ENCODE measurements around the gene ACAN.

ACAN gene

DNA sequence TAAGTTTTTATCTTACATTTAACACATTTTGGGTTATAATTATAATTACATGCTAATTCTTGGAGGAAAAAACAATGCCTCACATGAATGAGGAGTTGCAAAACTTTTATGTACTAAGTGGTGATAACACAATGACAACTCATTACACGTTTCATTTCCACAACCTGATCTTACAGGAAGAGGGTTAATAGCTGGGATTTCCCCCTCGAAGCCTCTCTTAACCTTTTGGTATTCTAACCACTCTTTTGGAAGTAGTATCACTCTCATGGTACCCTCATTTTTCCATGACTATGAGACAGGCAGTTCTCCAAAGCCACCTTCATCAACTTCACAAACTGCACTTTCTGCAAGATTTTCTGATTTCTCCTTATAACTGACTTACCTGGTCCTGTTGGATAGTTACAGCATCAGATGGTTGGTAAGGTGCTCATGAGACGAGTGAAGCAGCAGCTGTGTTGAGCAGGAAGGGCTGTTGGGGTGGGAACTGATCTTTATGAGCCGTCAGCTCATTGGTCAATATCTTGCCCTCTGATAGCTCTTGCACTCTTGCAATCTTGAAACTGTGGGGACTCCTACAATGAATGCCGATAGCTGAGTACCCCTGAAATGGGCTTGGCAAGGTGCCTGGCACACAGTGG, 41.6 kb downstream of the ACAN start:
- no peak for DNase-seq

- DNase-seq: no peak
These were observed 42.4 kb downstream of the ACAN start for GRCh38 chr15:88845616-88846015.

- no peak for DNase-seq
These were observed 43.9 kb downstream of the ACAN start for GRCh38 chr15:88847144-88847543.

GRCh38 chr15:88848203-88848602, 45.0 kb downstream of the ACAN start:
- DNase-seq: no peak

- no peak for DNase-seq
These were observed 46.3 kb downstream of the ACAN start for GRCh38 chr15:88849376-88850072.

DNA sequence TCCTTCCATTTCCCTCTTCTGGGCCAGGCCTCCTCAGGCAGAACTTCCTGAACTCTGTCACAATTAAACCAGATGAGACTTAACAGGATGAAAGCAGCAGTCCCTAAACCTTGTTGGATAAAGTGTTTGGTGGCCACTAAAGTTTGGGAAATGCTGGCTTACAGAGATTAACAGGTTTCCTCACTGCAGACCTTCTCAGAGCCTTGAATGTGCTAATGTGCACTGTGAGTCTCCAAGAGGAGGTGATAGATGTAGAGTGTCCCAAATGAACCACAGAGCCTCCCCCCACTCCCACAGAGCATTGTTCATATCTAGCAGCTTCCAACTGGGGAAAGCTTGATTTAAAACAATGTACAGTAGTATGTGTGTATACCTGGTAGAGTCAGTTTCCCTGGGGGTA, 49.2 kb downstream of the ACAN start:
- no peak for DNase-seq

DNA sequence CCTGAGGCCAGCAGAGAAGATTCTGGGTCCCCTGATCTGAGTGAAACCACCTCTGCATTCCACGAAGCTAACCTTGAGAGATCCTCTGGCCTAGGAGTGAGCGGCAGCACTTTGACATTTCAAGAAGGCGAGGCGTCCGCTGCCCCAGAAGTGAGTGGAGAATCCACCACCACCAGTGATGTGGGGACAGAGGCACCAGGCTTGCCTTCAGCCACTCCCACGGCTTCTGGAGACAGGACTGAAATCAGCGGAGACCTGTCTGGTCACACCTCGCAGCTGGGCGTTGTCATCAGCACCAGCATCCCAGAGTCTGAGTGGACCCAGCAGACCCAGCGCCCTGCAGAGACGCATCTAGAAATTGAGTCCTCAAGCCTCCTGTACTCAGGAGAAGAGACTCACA, 55.7 kb downstream of the ACAN start:
- DNase-seq: no peak

DNA sequence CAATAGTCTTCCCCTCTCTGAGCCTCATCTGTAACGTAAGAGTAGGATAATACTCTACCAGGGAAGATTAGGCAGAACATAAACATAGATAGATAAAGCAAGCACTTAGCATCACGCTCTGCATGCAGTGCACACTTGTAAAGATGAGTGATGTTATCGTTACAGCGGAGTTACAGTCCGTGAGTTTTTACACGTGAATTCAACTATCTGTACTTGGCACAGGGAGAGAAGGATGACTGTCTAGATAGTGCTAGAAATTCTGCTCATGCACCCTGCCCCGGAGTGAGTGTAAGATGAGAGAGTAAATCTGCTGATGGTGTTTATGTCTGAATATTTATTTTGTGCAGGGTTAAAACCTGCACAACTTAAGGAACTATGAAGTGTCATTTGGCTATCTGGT, 56.3 kb downstream of the ACAN start:
- no peak for DNase-seq

- DNase-seq: no peak
These were observed 57.0 kb downstream of the ACAN start for GRCh38 chr15:88860212-88860611.

DNA sequence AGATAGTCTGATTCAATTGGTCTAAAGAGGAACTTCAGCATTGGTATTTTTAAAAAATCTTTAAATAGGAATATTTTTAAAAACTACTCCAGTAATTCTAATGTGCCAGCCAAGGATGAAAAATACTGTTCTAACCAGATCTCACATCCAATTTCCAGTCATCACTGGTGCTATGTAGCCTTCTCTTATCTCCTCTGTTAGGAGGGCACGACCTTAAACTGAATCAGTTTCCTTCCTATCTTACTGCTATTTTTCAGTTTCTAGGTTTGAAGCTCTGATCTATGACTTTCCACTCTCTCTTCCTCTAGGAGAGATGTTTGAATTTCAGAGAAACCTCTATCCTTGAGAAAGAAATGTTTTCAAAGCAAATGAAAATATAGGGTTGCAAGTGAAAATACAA, 60.2 kb downstream of the ACAN start:
- DNase-seq: no peak

DNA sequence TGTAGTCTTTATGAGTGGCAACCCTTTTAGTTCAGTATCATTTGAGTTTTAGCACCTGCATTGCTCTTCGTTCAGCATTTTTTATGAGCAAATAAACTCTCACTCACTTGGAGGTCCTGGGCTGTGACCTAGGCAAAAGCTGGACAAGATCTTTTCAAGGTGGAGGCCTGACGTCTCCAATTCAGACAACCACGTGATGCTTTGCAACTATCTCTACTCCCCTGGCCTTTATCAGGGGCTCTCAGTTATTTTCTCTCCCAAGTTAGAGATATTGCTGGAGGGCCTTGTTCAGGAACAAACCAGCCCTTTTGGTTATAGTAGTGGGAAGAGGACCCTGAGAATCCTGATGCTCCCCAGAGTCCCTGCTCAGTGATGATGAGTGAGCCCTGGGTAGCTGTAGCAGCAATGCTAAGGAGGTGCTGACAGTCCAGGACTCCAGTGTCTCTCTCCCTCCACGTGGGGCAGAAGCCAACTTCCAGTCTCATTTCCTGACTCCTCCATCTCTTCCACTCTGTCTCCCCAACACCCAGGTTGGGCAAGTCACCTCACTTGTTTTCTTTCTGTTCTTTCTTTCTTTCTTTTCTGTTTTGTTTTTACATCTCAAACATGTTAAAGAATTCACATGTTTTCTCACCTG, 61.7 kb downstream of the ACAN start:
- no peak for DNase-seq

- no peak for DNase-seq
These were observed 62.4 kb downstream of the ACAN start for GRCh38 chr15:88865498-88866099.

DNA sequence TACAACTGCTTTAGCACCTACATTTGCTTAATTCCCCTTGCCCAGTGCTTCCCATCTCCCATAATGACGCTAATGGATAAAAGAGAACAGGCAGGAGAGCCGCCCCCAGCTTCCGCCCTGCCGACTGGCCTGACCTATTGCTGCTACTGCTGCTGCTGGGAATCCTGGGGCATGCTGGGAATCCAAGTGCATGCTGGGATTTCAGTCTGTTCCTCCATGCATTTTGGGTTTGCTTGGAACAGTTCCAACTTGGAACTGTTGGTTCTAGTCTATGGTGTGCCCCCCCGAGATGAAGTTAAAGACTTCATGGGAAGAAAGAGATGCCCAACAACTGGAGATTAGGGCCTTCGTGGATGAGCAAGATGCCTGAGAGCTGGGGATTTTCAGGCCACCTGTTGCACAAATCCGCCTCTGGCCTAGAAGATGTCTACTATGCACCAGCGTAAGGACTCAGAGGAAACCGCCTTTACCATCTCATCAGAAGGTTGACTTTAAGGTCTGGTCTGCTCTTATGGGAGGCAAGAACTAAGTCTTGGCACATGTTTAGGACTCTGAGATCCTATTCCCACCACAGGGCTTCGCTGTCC, 63.2 kb downstream of the ACAN start:
- no peak for DNase-seq

DNA sequence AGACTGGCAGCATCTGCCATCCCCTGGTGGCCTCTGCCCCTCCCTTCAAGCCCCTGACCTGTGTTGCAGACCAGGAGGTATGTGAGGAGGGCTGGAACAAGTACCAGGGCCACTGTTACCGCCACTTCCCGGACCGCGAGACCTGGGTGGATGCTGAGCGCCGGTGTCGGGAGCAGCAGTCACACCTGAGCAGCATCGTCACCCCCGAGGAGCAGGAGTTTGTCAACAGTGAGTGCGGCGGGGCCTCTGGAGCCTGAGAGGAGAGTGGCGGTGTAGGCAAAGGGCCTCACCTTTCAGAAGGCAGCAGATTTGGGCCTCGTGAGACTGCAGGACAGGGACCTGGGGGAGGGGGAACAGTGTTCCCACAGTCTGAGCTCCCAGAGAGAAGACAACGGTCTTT, 68.1 kb downstream of the ACAN start:
- no peak for DNase-seq

- DNase-seq: no peak
These were observed 68.9 kb downstream of the ACAN start for GRCh38 chr15:88872106-88872505.

DNA sequence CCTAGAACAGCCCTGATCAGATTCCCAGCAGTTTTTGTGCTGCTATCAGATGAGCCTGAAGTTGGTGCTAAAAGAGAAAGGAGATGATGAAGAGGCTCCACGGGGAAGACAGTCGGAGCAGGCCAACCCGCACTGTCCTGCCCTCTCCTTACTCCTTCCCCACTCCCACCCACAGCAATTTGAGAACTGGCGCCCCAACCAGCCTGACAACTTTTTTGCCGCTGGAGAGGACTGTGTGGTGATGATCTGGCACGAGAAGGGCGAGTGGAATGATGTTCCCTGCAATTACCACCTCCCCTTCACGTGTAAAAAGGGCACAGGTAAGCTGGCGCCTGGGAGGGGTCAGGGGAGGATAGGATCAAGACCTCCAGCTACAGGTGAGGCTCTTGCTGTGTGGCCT, 69.5 kb downstream of the ACAN start:
- no peak for DNase-seq

- DNase-seq: no peak
These were observed 70.5 kb downstream of the ACAN start for GRCh38 chr15:88873786-88874185.

DNA sequence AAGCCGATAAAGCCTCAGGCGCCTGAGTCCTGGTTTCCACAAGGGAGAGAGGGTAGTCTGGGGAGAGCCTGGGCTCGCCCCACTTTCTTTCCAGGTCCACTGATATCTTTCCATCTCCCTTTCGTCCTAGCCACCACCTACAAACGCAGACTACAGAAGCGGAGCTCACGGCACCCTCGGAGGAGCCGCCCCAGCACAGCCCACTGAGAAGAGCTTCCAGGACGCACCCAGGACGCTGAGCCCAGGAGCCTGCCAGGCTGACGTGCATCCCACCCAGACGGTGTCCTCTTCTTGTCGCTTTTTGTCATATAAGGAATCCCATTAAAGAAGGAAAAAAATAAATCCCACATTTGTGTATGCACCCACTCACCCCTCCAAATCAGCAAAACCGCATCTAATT, 71.0 kb downstream of the ACAN start:
- DNase-seq: no peak

DNA sequence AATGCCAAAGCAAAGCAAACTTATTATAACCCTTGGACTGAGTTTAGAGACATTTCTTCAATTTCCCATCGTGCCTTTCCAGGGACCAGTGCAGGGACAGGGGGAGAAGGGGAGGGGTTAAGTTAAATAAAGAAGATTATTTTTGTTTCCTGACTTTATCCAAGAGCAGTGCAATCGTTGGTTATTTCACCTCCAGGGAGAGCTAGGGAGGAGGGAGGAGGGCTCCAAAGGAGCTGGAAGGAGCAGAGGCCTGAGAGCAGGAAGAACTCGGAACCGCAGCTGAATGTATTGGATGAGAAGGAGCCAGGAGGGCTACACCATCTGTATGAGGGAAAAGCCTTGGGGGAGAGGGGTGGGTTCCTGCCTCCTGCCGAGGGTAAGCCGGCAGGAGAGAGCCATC, 71.4 kb downstream of the ACAN start:
- no peak for DNase-seq

DNA sequence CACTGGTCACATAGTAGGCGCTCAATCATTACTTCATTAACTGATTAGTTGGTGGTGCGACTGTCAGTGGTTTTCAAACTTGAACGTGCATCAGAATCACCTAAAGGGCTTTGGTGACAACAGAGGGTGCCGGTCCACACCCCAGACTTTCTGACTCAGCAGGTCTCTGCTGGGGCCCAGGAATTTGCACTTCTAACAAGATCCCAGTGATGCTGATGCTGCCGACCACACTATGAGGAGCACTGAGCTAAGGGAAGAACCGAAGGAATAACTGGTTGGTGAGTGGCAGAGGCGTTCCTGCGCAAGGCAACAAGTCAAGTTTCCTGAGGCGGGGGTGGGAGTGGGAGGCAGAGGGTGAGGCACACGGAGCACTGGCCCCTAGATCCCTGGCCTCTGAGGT, 73.3 kb downstream of the ACAN start:
- DNase-seq: no peak

DNA sequence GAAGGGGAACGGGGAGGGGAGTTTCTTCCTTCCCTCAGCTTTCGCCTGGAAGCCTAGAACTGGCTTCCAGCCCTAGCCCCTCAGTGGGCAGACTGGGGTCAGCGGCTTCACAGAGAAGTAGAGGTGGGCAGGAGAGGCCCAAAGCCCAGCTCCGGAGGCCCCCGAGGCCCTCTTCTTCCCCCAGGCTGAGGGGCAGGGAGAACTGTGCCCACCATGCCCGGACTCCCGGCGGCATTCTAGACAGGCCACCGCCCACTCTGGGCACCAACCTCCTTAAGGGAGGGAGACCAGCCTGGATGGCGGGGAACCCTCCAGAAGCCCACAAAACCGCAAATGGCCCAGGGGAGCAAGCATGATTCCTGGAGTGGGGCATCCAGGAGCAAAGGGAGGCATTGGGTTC, 74.2 kb downstream of the ACAN start:
- no peak for DNase-seq

- DNase-seq: no peak
These were observed 74.7 kb downstream of the ACAN start for GRCh38 chr15:88877906-88878305.

GRCh38 chr15:88878720-88879184, 75.5 kb downstream of the ACAN start:
- DNase-seq: no peak
